PC-9 (cell line): Measurements from ENCODE around the gene FRMD6. TPM values are rescaled to one million over a fixed set of nuclear protein-coding genes. Genes with fewer than 3 reads are reported as not detected.

ENCODE experiments used
- BruUV-seq: library from RNA; stranded (reverse); fragments of 400-500 nt; replicated peaks from 2 replicates; lab custom pipeline; 2021; lab: Mats Ljungman, UMichigan
- CTCF ChIA-PET: fragments of 300-600 bp; sonication (Branson Sonifier 250); formaldehyde crosslinking; loops from one replicate; lab custom pipeline; 2022; ENCODE audit warnings: antibody characterized with exemption; lab: Charles Lee
- POLR2A ChIA-PET: fragments of 300-600 bp; sonication (Branson Sonifier 250); formaldehyde crosslinking; loops from one replicate; lab custom pipeline; 2022; ENCODE audit warnings: antibody characterized with exemption; ENCODE audit not compliant: unreplicated experiment; lab: Charles Lee
- DNase-seq, 2 experiments: peaks; one replicate each; pipeline versions ENCODE4 v3.0.0 to v3.0.0-alpha.2; 2015 to 2022; ENCODE audit warnings: mixed read lengths in 1 of 2
- H2AFZ ChIP-seq: fragments of 200-600 bp; sonication (generic); 2 replicates; pipeline ENCODE4 v1.8.1; 2017; ENCODE audit warnings: antibody characterized with exemption
- H3F3A ChIP-seq: fragments of 200-600 bp; sonication (generic); 2 replicates; pipeline ENCODE4 v1.8.1; 2017; ENCODE audit warnings: antibody characterized with exemption, mild to moderate bottlenecking, low read depth; ENCODE audit not compliant: insufficient read depth
- H3K27ac ChIP-seq: fragments of 200-600 bp; sonication (generic); 2 replicates; pipeline ENCODE4 v1.6.1; 2016; ENCODE audit warnings: mixed run types
- H3K27me3 ChIP-seq: fragments of 200-600 bp; sonication (generic); 2 replicates; pipeline ENCODE4 v1.6.1; 2016; ENCODE audit warnings: low read depth, mixed run types; ENCODE audit not compliant: insufficient read depth
- H3K36me3 ChIP-seq: fragments of 200-600 bp; sonication (generic); 2 replicates; pipeline ENCODE4 v1.6.1; 2016; ENCODE audit warnings: low read depth, mixed run types
- H3K4me1 ChIP-seq: fragments of 200-600 bp; sonication (generic); replicated peaks from 2 replicates; pipeline ENCODE4 v1.6.1; 2016; ENCODE audit warnings: mixed run types; ENCODE audit not compliant: insufficient read depth
- H3K4me2 ChIP-seq: fragments of 200-600 bp; sonication (generic); 2 replicates; pipeline ENCODE4 v1.6.1; 2017; ENCODE audit warnings: mixed run types
- H3K4me3 ChIP-seq: fragments of 200-600 bp; sonication (generic); 2 replicates; pipeline ENCODE4 v1.6.1; 2016; ENCODE audit warnings: mixed run types
- H3K79me2 ChIP-seq: fragments of 200-600 bp; sonication (generic); 2 replicates; pipeline ENCODE4 v1.6.1; 2017; ENCODE audit warnings: low read depth, mixed run types
- H3K9me2 ChIP-seq: fragments of 200-600 bp; sonication (generic); 2 replicates; pipeline ENCODE4 v1.8.1; 2017; ENCODE audit warnings: mild to moderate bottlenecking; ENCODE audit not compliant: insufficient read depth
- H3K9me3 ChIP-seq: fragments of 200-600 bp; sonication (generic); 2 replicates; pipeline ENCODE4 v1.8.1; 2016; ENCODE audit warnings: low read depth; ENCODE audit not compliant: insufficient read depth
- H4K20me1 ChIP-seq: fragments of 200-600 bp; sonication (generic); 2 replicates; pipeline ENCODE4 v1.8.1; 2017; ENCODE audit not compliant: insufficient read depth
- CTCF ChIP-seq: fragments of 200-600 bp; sonication (generic); conservative IDR thresholded peaks from 2 replicates; pipeline ENCODE4 v1.6.1; 2017; ENCODE audit warnings: mixed run types, antibody characterized with exemption, mild to moderate bottlenecking, moderate library complexity
- EZH2 ChIP-seq: fragments of 200-600 bp; sonication (generic); IDR thresholded peaks from 2 replicates; pipeline ENCODE4 v1.8.0; 2017; ENCODE audit warnings: antibody characterized with exemption, low read depth
- intact Hi-C: fragments of 100-400 bp; cut with micrococcal nuclease; formaldehyde crosslinking; loops from one replicate; pipeline ENCODE4 v1.10.0; 2022; ENCODE audit not compliant: unreplicated experiment
- total RNA-seq: library from RNA; stranded (reverse); gene quantifications from 2 replicates; pipeline ENCODE4 v1.2.3, GENCODE V29; 2021

FRMD6 gene
- total RNA-seq, 1 experiment from 2014 or later, result 42.9 TPM

GRCh38 chr14:51704545-51704944 is 52.8 kb downstream of the FRMD6 start:
- H3K9me2 ChIP-seq, result no peaks in the 10 kb centered on the region
- no peaks in the 10 kb centered on the region for H3K4me1 ChIP-seq
- H3K4me3 ChIP-seq, result no peak overlapping the region
- intact Hi-C loops, result no loop called here
- H3K27me3 ChIP-seq, result no peaks in the 10 kb centered on the region
- TF ChIP-seq EZH2 (no peak), CTCF (no peak)
- H3K36me3 ChIP-seq, result peaks cover 54% of the 10 kb centered on the region
- H3K9me3 ChIP-seq, result no peaks in the 10 kb centered on the region
- H4K20me1 ChIP-seq, result no peaks in the 10 kb centered on the region
- ChIA-PET CTCF (no interaction called here), POLR2A (no interaction called here)
- no peak overlapping the region for H3K27ac ChIP-seq
- no peak overlapping the region for H3K4me2 ChIP-seq
- H3F3A ChIP-seq, result no peaks in the 10 kb centered on the region
- no peaks in the 10 kb centered on the region for H3K79me2 ChIP-seq
- no peak for DNase-seq
- no TSS peak for BruUV-seq
- H2AFZ ChIP-seq, result no peak overlapping the region

GRCh38 chr14:51707327-51707726 is 55.6 kb downstream of the FRMD6 start:
- POLR2A ChIA-PET, result no interaction called here
- no peaks in the 10 kb centered on the region for H3F3A ChIP-seq
- H3K79me2 ChIP-seq, result no peaks in the 10 kb centered on the region
- no peaks in the 10 kb centered on the region for H3K9me3 ChIP-seq
- no TSS peak for BruUV-seq
- TF ChIP-seq CTCF (no peak), EZH2 (no peak)
- H3K9me2 ChIP-seq, result no peaks in the 10 kb centered on the region
- no peak for DNase-seq
- H3K27me3 ChIP-seq, result no peaks in the 10 kb centered on the region
- CTCF ChIA-PET, result no interaction called here
- no peak overlapping the region for H3K4me2 ChIP-seq
- H3K4me1 ChIP-seq, result no peaks in the 10 kb centered on the region
- H4K20me1 ChIP-seq, result no peaks in the 10 kb centered on the region
- H3K36me3 ChIP-seq, result peaks cover 53% of the 10 kb centered on the region
- no peak overlapping the region for H3K27ac ChIP-seq
- H3K4me3 ChIP-seq, result no peak overlapping the region
- no peak overlapping the region for H2AFZ ChIP-seq
- intact Hi-C loops, result no loop called here

GRCh38 chr14:51711505-51711904 is 59.8 kb downstream of the FRMD6 start:
- Histone ChIP-seq H3F3A (peaks cover 5% of the 10 kb centered on the region; the same call in 1 of the 2 replicates), H3K36me3 (peaks cover 35% of the 10 kb centered on the region), H3K27me3 (no peaks in the 10 kb centered on the region), H3K4me1 (no peaks in the 10 kb centered on the region), H2AFZ (no peak overlapping the region), H3K9me2 (no peaks in the 10 kb centered on the region), H3K4me3 (no peak overlapping the region), H3K27ac (no peak overlapping the region), H3K4me2 (no peak overlapping the region), H3K9me3 (no peaks in the 10 kb centered on the region), H3K79me2 (no peaks in the 10 kb centered on the region), H4K20me1 (no peaks in the 10 kb centered on the region)
- BruUV-seq, result no TSS peak
- intact Hi-C loops, result no loop called here
- TF ChIP-seq EZH2, result no peak
- TF ChIP-seq CTCF, result no peak
- CTCF ChIA-PET, result no interaction called here
- DNase-seq, result no peak
- POLR2A ChIA-PET, result no interaction called here
